Heart right ventricle (tissue), 16 donors: ENCODE measurements around the gene ZNF441. TPM values are rescaled to one million over a fixed set of nuclear protein-coding genes. Genes with fewer than 3 reads are reported as not detected.

Source experiments
- ATAC-seq, 8 donors: fragments of 200-7000 bp; cut with Tn5 transposase; one replicate each; pipeline ENCODE4 v1.9.1; 2020; ENCODE audit warnings: mild to moderate bottlenecking in 8 of 8, moderate library complexity in 8 of 8, moderate number of reproducible peaks in 1 of 8
- DNase-seq, 2 donors: peaks; one replicate each; pipeline ENCODE4 v3.0.0-alpha.2; 2020
- H3K27ac ChIP-seq, 10 donors: fragments of 200-600 bp; sonication (generic) in 2 of 10; one replicate each; pipeline versions ENCODE4 v1.5.0 to v1.8.0; 2020 to 2022; ENCODE audit warnings: mild to moderate bottlenecking in 3 of 10
- H3K27me3 ChIP-seq, 7 donors: fragments of 200-600 bp; one replicate each; pipeline ENCODE4 v1.8.0; 2021 to 2022; ENCODE audit warnings: mild to moderate bottlenecking in 2 of 7
- H3K36me3 ChIP-seq, 9 donors: fragments of 200-600 bp; sonication (generic) in 1 of 9; one replicate each; pipeline versions ENCODE4 v1.5.0 to v1.8.0; 2020 to 2022; ENCODE audit warnings: mild to moderate bottlenecking in 2 of 9
- H3K4me1 ChIP-seq, 9 donors: fragments of 200-600 bp; sonication (generic) in 1 of 9; one replicate each; pipeline versions ENCODE4 v1.5.0 to v1.8.0; 2020 to 2022; ENCODE audit warnings: mild to moderate bottlenecking in 4 of 9
- H3K4me3 ChIP-seq, 10 donors: fragments of 200-600 bp; sonication (generic) in 2 of 10; one replicate each; pipeline versions ENCODE4 v1.5.0 to v1.8.0; 2020 to 2022; ENCODE audit warnings: mild to moderate bottlenecking in 7 of 10, moderate library complexity in 2 of 10
- H3K9me3 ChIP-seq, 11 donors: fragments of 200-600 bp in 10 of 11; sonication (generic) in 2 of 11; one replicate each; pipeline versions ENCODE4 v1.5.0 to v1.8.0; 2013 to 2022; ENCODE audit warnings: mild to moderate bottlenecking in 2 of 11, control low read depth in 1 of 11, moderate library complexity in 1 of 11
- CTCF ChIP-seq, 9 donors: fragments of 200-600 bp; sonication (generic) in 2 of 9; IDR thresholded peaks; one replicate each; pipeline versions ENCODE4 v1.5.0 to v1.8.0; 2021 to 2022; ENCODE audit warnings: antibody characterized with exemption in 9 of 9, mild to moderate bottlenecking in 5 of 9, moderate library complexity in 1 of 9
- WGBS, 2 donors: extraction: QIAGEN DNeasy Blood & Tissue Kit; methylation state at CpG; one replicate each; pipeline ENCODE4 v1.1.7; 2013; ENCODE audit warnings: inconsistent platforms in 1 of 2; 5-methylcytosine and 5-hydroxymethylcytosine counted together
- intact Hi-C, 10 donors: fragments of 100-400 bp; cut with DNase I; formaldehyde crosslinking; loops; one replicate each; pipeline versions ENCODE4 v1.11.1 to v1.14.2; 2022
- polyA plus RNA-seq, 2 donors: library from polyadenylated mRNA; stranded (reverse); fragments of 200-250 nt; gene quantifications; one replicate each; pipeline ENCODE4 v1.2.3, GENCODE V29; 2013
- total RNA-seq, 10 donors: library from RNA; stranded (reverse); fragmentation: NEBNext Ultra II Directional in 3 of 10; extraction: Animal tissue kit (Norgen Biotek cat#: 25700) in 3 of 10; gene quantifications; one replicate each; pipeline versions ENCODE4 v1.2.1 to v1.2.4, GENCODE V29; 2021 to 2023
- donor health status: Arrhythmogenic right ventricular cardiomyopathy.
- donor health status: ischemic (EF 13 %, LVEDD 7.1; RV severe dilation, severe dysfunction).
- donor health status: healthy with polysubstance abuse.
- donor health status: DM: no; HTN: yes; CAD: no.
- donor health status: DM: no; HTN: no; CAD: no.
- donor health status: ischemic (EF 25% LVEDD 6.9; RV normal size, moderate dysfunction).
- donor health status: ischemic (EF 25% LVEDD 5.7; RV mildly dilated, moderate dysfunction).
- donor health status: healthy.
- donor health status: DM: yes; HTN: yes; CAD: no.
- donor health status: Ischemic cardiomyopathy.
- donor health status: ischemic (EF 35%, LVEDD 5.7; RV mildly dilated, moderate dysfunction).
- donor health status: nonischemic (EF 11% LVEDD 7.7; RV severe dilation, severe dysfunction).
- donor health status: DM: yes; HTN: yes; CAD: no.
- donor health status: PGD.
- donor health status: ischemic (EF 29% LVEDD 5.4; RV normal size, mild dysfunction).
- donor health status: nonischemic (EF 23%, LVEDD 6.1; RV moderate dilation, normal function).

Gene ZNF441
- total and polyA plus RNA-seq, 12 donors, result 1.7 to 7.0 (median 5.2) TPM

GRCh38 chr19:11738746-11739620, 27.8 kb upstream of the ZNF441 start, which contains the start of gene ZNF823:
Gene ZNF823 (minus strand): TSS chr19:11738946. CDS start chr19:11738819, 127 bp downstream.
- Histone ChIP-seq H3K27ac (peak within 1 kb of the TSS; percentile 78 to 97 (median 93)), H3K27me3 (no peaks in the 10 kb centered on the region), H3K36me3 (peaks cover 0 to 5% (median 0%) of the 10 kb centered on the region in 9 donors), H3K4me3 (peak within 1 kb of the TSS; percentile 82 to 97 (median 92)), H3K9me3 (no peaks in the 10 kb centered on the region), H3K4me1 (peaks cover 0 to 31% (median 26%) of the 10 kb centered on the region in 9 donors)
- ATAC-seq (peak; percentile 98 to 100 (median 100)), DNase-seq (peak; percentile 98 to 100)
- peak in 1 of 9 donors; percentile 3 for TF ChIP-seq CTCF (IDR thresholded peaks at IDR 0.05)
- intact Hi-C loops, result loop anchor here in 6 of 10 donors (1.0 to 5.0 kb wide), 5 partner anchors 27 to 142 kb away; partner anchors contain the start of genes ZNF441 (in 5 of the 6) and ZNF627 (in 1 of the 6)
- WGBS, 2 donors, result 0 to 1% methylated on average over 35 of the region's 35 CpGs

DNA sequence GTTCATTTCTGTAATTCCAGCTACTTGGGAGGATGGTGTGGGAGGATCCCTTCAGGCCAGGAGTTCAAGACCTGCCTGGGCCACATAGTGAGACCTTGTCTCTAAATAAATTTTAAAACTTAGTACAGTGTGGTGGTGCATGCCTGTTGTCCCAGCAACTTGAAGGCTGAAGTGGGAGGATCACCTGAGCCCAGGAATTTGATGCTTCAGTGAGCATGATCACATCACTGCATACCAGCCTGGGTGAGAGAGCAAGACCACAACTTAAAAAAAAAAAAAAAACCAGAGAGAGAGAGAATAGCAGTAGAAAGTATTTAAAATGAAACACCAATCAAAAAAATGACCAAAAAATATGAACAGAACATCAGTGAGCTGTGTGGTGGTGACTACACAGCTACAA, 20.9 kb upstream of the ZNF441 start:
- Histone ChIP-seq H3K27ac (no peak overlapping the region), H3K4me3 (no peak overlapping the region), H3K9me3 (peaks cover 0 to 47% (median 27%) of the 10 kb centered on the region in 11 donors), H3K36me3 (no peaks in the 10 kb centered on the region), H3K27me3 (no peaks in the 10 kb centered on the region), H3K4me1 (no peaks in the 10 kb centered on the region)
- no peak for TF ChIP-seq CTCF (IDR thresholded peaks at IDR 0.05)
- intact Hi-C loops, result no loop called here
- DNase-seq (no peak), ATAC-seq (no peak)

DNA sequence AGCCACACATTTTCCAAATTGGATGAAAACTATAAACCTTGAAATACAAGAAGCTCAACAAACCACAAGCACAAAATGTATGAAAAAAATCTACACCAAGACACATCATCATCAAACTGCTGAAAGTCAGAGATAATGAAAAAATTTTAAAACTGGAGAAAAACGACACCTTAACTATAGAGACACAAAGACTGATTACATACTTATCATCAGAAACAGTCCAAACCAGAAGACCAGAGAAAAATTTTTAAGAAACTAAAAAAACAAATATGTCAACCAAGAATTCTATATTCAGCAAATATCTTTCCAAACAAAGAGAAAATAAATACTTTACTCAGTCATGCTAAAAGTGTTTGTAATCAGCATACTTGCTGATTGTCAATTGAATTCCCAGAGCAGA, 19.5 kb upstream of the ZNF441 start:
- WGBS, 2 donors, result 48 to 51% methylated on average over 1 of the region's 1 CpG
- no peaks in the 10 kb centered on the region for H3K36me3 ChIP-seq
- H3K27ac ChIP-seq, result no peak overlapping the region
- H3K9me3 ChIP-seq, result peaks cover 0 to 61% (median 36%) of the 10 kb centered on the region in 11 donors
- no peaks in the 10 kb centered on the region for H3K27me3 ChIP-seq
- intact Hi-C loops, result no loop called here
- ATAC-seq (no peak), DNase-seq (no peak)
- H3K4me3 ChIP-seq, result no peak overlapping the region
- H3K4me1 ChIP-seq, result no peaks in the 10 kb centered on the region
- no peak for TF ChIP-seq CTCF (IDR thresholded peaks at IDR 0.05)

DNA sequence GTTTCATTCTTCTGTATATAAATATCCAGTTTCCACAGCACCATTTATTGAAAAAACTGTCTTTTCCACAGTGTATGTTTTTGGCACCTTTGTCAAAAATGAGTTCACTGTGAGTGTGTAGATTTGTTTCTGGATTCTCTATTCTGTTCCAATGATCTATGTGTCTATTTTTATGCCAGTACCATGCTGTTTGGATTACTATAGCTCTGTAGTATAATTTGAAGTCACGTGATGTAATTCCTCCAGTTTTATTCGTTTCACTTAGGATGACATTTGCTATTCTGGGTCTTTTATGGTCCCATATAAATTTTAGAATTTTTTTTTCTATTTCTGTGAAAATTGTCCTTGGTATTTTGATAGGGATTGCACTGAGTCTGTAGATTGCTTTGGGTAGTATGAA, 17.0 kb upstream of the ZNF441 start:
- DNase-seq, result no peak
- ATAC-seq, result no peak
- Histone ChIP-seq H3K27me3 (no peaks in the 10 kb centered on the region), H3K9me3 (peaks cover 0 to 75% (median 36%) of the 10 kb centered on the region in 11 donors), H3K36me3 (no peaks in the 10 kb centered on the region), H3K27ac (no peak overlapping the region), H3K4me3 (no peak overlapping the region), H3K4me1 (no peaks in the 10 kb centered on the region)
- intact Hi-C loops, result no loop called here
- 31 to 56% methylated on average over 2 of the region's 2 CpGs for WGBS, 2 donors
- no peak for TF ChIP-seq CTCF (IDR thresholded peaks at IDR 0.05)
